ENCODE results near the gene FAM228A.
"Not testable (repeated sequence)": the region's sequence is repeated elsewhere in the genome, so short reads cannot be mapped to it uniquely, and the experiment has no call there.

Gene FAM228A

DNA sequence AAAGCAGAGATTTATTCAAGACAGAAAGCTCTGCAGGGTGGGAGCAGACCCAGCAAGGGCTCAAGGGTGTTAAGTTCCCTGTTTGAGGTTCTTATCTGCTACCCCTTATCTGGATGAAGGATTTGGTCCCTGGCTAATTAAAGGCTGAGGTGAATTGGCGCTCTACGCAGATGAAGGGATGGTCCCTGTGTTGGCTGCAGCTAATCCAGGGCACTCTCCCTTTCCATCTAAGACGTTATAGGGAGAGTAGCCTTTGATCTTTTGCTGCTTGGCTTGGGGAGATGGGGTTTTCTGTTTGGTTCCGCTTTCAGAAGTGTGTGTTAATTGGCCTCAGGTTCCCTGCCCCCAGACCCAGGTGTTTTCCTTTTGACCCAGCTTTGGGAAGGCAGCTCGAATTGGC lies 17.0 kb downstream of the FAM228A start:
- DNase-seq: no peak

DNA sequence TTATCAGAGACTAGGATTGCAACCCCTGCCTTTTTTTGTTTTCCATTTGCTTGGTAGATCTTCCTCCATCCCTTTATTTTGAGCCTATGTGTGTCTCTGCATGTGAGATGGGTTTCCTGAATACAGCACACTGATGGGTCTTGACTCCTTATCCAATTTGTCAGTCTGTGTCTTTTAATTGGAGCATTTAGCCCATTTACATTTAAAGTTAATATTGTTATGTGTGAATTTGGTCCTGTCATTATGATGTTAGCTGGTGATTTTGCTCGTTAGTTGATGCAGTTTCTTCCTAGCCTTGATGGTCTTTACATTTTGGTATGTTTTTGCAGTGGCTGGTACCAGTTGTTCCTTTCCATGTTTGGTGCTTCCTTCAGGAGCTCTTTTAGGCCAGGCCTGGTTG lies 22.4 kb downstream of the FAM228A start:
- DNase-seq: not testable (repeated sequence)

DNA sequence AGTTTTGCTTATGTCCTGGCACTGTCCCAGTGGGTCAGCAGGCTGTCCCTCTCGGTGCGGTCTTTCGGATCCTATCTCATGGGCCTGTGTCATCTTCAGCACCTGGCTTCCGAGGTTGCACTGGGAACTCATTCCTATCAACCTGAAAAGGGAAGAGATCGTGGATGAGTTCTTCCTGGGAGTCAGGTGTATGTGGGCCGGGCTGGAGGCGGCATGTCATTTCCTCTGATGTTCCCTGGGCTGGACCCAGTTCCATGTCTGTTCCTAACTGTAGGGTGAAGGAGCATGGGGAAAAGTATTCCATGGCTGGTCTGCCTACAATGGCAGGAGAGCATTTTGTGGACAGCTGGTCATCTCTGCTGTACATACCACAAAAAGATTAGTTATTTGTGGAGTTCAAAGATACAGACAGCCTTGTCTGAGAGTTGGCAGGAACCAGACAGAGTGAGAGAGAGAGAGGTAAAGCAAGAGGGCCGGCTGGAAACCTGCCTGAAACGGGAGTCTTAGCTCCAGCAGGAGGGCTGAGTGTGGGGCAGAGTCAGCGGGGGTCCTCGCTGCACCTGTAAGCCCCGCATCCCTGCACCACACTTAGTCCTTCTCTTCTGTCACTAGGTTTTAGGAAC lies 25.2 kb downstream of the FAM228A start:
- DNase-seq: no peak

DNA sequence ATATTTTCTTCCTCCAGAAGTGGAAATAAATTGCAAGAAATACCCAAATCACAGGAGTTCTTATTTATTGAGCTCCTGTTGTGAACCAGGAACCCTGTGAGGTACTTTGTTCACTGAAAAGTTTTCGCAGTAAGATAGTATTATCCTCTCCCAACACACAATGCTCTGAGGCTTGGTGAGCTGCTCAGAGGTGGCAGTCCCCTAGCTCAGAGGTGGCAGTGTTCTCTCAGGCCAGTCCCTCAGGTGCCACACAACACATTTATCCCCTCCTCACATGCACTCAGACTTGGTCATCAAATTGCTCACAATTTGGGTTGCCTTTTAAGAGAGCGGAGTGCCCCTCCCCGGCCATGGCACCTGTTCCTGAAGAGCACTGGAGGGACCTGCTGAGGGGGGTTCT lies 25.9 kb downstream of the FAM228A start:
- DNase-seq: no peak

DNA sequence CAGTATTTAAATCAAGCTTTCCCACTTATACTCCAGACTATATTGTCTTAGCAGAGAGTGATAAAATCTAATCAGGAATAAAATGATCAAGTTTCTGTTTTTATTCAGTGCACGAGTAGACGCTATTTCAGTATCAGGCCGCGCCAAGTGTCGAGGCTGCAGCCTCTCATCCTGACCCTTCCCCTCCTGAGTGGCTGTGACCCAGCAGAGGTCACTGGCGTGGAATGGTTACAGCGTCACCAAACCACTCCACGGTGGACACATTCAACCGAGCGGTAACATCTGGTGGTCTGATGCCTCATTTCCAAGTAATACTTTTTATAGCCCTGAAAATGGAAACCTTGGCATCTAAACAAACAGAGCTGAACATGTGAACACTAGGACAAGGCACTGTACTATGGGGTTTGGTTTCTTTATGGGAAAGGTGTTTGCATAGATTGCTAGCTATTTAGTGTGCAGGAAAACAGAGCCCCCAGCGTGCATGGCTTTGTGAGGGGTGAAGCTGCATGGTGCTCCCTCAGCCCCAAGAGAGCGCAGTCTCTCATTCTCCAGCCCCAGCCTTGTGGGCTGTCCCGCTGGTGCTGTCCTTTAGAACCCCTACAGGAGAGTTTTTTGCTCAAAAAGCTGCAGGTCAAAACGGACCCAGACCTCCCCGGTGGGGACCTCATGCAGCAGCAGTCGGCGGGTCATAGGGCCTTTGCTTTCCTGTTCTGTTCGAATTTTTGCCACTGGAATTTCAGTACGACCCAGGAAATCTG lies 28.4 kb downstream of the FAM228A start:
- DNase-seq: no peak

DNA sequence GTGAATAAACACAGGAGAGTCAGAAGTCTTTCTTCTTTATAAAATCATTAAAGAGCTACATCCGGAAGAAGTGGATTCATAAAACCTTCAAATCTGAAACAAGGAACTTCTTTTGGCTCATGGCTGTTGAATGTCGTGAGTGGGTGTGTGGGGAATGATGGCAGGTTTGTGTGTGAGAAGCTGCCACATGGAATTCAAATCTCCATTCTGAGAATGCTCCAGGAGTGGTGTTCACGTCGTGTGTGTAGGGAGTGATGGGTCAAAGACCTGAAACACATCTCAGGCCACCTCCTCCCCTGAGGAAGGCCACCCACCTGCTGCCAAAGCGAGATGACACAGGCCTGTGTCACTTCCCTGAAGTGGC lies 28.9 kb downstream of the FAM228A start:
- DNase-seq: no peak

DNA sequence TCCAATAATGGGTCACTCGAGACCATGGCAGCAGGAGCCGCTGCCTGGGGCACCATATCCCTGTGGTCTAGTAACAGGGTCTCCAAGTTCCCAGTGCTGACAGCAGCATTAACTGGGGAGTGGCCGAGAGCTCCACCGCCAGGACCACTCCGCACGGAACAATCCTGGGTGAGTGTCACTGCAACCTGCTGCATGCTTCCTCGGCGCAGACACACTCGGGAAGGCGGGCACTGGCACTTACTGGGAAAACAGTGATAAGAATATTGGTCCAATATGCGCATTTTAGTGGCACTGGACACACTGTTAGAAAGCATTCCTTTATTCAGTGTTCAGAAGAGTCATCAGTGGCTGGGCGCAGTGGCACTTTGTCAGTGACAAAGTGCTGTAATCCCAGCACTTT lies 29.7 kb downstream of the FAM228A start:
- DNase-seq: no peak

DNA sequence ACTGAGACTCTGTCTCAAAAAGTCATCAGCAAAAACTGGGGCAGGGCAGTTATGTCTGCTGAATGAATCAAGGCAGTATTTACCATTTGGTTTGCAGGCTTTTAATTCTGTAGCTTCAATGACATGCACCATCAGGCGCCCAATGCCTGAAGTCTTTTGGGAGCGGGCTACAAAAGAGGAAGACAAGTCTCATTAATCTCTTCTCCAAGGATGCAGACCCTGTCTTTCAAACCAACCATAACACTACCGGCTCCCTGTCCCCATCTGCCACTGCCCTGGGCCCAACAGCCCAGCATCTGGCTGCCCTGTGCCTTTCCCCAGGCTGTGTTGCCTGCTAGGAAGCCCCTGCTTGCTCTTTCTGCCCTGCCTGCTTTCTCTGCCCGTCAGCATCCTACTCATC lies 30.3 kb downstream of the FAM228A start:
- DNase-seq: no peak

DNA sequence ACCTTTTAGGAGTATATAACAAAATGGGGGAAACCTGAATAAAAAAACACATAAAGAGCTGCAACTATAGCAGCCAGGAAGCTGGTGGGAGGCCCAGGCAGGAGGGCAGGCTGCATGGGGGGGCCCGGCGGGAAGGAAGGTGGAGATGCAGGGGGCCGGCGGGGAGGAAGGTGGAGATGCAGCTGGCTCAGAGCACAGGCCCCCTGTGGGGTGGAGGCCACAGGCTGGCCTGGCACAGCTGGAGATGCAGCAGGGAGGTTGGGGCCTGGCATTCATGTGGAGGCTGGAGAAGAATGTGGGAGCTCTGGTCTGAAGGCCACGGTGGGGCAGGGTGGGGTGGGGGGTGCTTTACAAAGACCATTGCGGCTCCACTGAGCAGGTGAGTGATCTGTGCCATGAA lies 31.4 kb downstream of the FAM228A start:
- DNase-seq: no peak

DNA sequence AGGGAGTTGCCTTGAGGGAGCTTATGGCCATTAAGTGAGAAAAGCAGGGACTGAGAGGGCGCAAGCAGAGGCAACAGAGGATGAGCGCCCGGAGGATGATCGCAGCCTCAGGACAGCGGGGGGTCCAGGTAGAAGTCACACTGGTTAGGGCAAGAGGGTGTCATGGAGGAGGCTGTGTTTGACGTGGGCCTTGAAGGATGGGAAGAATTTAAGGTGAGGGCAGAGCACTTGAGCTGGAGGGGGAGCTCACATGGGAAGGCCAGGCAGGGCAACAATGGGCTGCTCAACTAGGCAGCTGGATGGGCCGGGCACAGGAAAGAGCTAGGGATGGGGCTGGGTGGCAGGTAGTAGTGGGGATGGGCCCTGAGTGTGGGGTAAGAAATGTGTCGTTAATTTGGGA lies 31.9 kb downstream of the FAM228A start:
- no peak for DNase-seq

DNA sequence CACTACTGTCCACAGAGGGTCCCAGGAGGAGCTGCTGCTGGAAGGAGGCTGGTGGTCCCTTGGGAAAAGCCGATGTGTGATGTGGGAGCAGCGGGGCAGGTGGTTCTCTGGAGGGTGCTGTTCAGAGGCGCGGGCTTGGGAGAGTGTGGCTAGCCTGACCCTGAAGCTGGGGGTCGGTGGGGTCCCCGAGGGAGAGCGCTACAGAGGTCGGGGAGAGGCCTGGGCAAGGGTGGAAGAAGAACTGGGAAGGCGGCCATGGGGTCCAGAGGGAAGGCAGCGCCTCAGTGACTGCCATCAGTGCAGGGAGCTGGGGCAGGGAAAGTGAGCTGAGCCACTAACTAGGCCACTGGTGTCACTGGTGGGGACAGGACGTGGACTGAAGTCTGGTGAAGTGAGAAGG lies 32.5 kb downstream of the FAM228A start:
- DNase-seq: no peak

DNA sequence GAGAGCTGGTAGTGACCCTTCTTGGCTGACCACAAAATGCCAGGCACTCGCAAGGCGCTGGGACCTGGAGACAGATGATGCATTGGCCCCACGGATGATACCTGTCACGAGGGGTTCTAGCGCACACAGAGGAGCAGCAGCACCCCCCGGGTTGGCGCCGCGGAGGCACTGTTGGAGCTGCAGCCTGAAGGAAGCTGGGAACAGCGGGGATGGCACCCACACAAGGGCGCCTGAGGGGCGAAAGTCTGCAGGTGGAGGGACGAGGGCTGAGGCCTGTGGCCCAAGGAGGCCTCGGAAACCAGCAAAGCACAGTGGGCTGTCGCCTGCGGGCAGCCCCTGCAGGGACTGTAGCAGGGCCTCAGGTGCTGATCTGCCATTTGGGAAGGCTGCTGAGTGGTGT lies 33.6 kb downstream of the FAM228A start:
- no peak for DNase-seq

DNA sequence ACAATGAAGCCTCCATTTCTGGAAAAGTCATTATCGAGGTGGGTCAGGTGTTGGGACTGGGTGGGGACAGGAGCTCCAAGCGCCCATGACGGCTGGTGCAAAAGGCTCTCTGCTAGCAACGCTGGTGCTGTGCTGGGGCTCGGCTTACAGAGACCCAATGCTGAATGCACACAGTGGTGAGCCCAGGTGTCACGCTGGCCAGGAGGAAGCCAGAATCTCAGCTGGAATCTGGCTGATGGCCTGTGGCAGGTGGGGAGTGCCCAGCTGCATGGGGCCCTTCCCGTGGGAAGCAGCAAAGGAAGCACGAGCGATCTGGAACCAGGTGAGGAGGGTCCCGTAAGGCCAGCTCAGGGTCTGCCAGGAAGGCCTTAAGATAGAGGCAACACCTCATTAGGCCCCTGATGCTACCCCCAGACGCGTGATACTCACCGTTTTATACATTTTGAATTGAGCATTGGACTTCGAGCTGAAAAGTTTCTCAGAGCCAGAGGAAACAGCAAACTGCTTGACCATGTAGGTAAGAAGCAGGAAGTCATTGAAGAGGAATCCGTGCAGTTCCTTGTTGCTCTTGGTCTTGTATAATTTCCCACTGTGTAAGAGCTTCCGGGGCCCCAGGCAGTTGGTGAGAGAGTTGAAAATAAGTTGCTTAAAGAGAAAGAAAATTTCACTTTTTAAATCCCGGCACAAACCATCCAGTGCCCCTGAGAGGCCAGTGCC lies 34.7 kb downstream of the FAM228A start:
- no peak for DNase-seq

DNA sequence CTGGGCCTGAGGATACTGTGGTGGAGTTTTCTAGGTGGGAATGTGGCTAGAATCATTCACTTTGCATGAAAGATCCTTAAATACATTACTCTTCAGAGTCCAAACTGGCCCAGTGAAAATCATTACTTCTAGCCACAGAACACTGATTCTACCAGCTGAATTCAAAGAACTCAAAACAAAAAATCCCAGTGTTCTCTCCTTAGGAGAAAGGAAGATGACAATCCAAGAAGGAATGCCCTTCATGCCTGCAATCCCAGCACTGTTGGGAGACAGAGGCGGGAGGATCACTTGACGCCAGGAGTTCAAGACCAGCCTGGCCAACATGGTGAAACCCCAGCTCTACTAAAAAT lies 35.2 kb downstream of the FAM228A start:
- no peak for DNase-seq

DNA sequence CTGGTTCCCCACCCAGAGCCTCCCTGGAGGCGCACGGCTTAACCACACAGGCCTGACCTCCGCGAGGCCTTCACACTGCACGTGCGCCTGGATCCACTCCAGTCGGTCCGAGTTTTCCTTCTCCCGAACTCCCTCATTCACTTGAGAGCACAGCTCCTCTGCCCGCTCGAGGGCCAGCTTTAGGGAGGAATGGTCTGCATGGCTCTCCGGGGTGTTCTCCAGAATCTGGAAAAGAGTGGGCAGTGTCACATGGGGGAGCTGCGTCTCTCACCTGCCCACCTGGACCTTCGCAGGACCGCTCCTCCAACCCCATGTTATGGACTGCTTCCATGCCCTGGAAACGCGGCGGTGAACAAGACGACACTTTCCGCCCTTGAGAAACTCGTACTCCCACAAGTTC lies 35.9 kb downstream of the FAM228A start:
- no peak for DNase-seq

DNA sequence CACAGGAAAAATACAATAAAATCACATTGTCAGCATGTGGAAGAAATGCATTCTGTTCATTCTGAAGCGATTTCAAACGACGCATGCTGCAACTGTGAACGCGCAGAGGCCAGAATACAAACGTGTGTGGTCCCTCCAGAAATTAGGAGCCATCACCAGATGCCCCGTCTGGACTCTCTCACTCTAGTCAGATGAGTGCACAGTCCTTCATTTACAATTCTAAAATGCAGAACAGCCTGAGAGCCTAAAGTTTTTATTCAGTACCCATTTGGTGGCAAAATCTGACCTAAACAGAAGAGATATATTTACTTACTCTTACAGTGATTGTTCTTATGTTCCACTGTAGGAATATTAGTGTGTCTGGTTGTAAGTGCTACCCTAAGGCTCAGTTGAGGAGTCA lies 36.6 kb downstream of the FAM228A start:
- no peak for DNase-seq

DNA sequence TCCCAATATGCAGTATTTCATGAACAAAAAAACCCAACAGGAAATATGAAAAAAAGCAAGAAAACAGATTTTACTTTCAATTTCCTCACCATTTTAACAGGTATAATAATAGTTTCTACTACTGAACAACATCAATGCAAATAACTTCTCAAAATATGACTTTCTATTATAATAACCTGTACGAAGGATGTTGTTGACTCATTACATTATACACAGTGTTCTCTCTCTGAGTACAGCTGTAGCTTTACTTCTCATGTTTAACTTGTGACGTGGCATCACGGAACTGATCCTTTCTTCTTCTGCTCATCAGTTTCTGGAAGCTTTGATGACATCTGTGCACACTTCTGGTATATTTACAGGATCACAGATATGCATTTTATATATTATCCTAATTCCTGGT lies 40.0 kb downstream of the FAM228A start:
- DNase-seq: no peak

DNA sequence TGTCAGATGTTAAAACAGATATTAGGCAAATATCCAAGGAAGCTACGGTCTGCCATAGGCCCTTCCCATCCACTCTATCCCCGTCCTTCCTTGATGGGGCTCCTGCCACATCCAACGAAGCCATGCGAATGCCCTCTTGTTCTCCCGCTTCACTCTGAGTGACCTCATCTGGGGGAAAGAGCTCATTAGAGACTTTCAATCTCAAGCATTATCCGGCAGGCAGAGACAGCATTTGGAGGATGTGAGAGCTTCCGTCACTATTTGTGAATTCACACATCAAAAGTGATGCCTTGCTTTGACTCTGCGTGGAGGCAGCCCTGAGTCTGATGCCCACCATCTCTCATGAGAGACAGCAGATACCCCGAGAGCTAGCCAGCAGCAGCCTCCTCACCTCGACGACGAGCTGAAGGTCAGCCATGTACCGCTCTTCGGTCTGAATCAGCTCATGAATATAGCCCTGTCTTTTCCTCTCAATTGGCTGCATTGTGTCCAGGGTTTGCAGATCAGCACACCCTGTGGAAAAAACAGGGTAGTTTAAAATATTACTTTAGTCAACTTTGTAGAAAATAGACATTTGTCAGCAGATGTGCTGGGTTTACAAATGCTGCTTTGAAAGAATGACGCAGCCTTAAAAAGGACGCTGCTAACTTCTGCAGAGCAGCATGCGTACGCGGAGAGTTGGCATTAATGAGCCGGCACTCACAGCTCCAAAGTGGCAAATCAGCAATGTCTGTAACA lies 45.9 kb downstream of the FAM228A start:
- no peak for DNase-seq

DNA sequence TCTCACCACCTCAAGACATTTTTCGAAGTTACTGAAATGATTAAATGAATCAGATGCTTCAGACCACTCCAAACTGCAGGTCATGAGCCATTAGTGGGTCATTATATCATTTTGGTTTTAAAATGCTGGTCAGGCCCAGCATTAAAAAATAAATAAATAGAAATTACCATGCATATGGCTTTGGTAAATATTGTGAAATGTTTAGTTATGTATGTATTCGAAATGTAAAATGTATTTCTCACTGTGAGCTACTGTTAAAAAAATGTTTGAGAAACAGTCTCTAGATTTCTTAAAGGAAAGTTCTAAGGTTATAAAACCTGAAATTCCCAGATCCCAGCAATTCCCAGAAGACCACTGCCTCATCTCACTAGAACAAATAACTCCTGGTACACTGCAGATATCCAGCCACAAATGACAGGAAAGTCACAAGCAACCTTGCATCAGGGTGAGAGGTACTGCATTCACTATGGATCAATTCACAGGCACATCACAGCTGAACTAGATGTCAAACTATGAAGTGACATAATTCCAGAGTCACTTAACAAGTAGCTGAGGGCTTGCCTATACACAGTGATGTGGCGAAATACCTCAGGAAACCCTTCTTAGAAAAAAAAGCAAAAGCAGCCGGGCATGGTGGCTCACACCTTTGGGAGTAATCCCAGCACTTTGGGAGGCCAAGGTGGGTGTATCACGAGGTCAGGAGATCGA lies 46.6 kb downstream of the FAM228A start:
- no peak for DNase-seq

DNA sequence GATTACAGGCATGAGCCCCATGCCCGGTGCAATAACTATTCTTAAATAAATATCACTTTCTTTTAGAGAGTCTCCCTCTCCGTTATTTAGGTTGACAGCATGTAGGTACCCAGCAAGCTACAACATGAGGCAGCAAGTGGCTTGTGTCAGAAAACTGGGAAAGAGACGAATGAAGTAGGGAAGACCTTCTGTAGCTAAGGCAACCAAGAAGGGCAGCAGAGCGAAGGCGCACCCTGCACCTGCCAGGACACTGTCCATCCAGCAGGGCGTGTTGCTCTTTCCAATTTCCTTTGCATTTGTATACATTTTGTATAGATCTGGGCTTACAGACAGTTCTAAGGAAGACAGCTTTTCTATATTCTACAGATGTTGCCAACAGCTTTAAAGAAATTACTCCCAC lies 48.1 kb downstream of the FAM228A start:
- no peak for DNase-seq

DNA sequence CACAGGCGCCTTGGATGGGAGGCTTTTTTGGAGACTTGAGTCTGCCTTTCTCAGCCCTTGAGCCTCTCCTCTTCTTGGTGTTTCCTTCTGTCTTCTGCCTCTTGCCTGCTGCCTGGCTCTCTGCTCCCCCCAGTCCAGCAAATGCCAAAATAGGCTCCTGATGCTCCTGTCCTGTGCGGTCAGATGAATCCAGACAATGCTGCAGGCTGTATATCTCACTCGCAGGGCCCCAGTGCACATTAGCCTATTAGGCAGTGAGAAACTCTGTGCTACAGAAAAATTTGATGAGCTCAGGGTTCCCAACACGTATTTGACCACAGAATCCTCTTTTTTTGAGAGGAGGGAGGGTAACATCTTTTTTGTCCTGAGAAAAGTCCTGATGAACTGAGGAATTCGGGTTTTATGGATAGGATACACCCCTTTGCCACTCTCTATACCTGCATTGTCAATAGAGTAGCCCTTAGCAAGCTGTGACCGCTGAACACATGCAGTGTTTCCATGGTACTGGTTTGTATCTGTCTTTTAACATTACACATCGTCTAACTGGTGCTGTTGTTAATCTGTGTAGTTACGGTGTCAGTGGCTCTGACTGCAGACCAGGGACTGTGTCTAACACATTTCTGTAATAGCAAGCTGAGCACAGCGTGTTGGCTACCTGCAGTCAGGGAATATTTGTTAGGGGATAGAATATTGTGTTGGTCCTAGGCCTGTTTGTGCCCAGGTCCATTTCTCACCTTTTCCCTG lies 50.8 kb downstream of the FAM228A start:
- DNase-seq: no peak

DNA sequence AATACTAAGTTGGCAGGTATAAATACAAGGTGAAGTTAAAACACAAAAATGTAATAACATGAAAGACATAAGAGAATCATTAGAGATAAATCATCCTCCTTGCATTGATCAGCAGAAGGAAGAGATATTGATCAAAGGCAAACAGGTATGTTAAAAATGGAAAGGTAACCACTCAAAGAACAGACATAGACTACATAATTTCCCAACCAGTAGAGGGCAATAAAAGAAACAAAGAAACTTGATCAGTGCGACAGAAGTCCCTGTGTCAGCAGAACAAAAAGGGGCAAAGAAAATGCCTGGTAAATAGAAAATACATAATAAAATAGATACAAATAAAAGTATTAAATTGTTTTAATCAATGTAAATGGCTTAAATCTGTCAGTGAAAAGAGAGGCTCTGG lies 53.6 kb downstream of the FAM228A start:
- DNase-seq: peak; percentile 6 to 20
